CD14-positive monocyte (primary cell): ENCODE data around the gene TEKT4. TPM values are rescaled to one million over a fixed set of nuclear protein-coding genes. Genes with fewer than 3 reads are reported as not detected.
"Not testable (repeated sequence)": the region's sequence is repeated elsewhere in the genome, so short reads cannot be mapped to it uniquely, and the experiment has no call there.

ENCODE experiments used
- DNase-seq, 3 donors: peaks; one replicate each; pipeline ENCODE4 v3.0.0-alpha.2; 2011 to 2022
- H2AFZ ChIP-seq: 2 replicates; pipeline ENCODE4 v1.6.0; 2012; ENCODE audit warnings: mild to moderate bottlenecking, low read depth, low read length, inconsistent platforms; ENCODE audit not compliant: insufficient read depth, poor library complexity, severe bottlenecking
- H3K27ac ChIP-seq, 2 donors: 1 replicate in 1 of 2; 2 replicates in 1 of 2; pipeline ENCODE4 v1.5.1; 2012 to 2013; ENCODE audit warnings: low read length in 2 of 2, control low read depth in 1 of 2, inconsistent platforms in 1 of 2, low read depth in 1 of 2, mild to moderate bottlenecking in 1 of 2
- H3K27me3 ChIP-seq, 2 donors: one replicate each; pipeline versions ENCODE4 v1.6.0 to v1.6.1; 2011 to 2013; ENCODE audit warnings: low read length in 2 of 2; ENCODE audit not compliant: control insufficient read depth in 2 of 2, insufficient read depth in 2 of 2
- H3K36me3 ChIP-seq, 2 donors: replicated peaks in 1 of 2; 1 replicate in 1 of 2; 2 replicates in 1 of 2; pipeline versions ENCODE4 v1.5.1 to v1.6.1; 2012 to 2013; ENCODE audit warnings: low read length in 2 of 2, control low read depth in 1 of 2, inconsistent platforms in 1 of 2, mild to moderate bottlenecking in 1 of 2; ENCODE audit not compliant: insufficient read depth in 2 of 2, control insufficient read depth in 1 of 2
- H3K4me1 ChIP-seq, 2 donors: 1 replicate in 1 of 2; 2 replicates in 1 of 2; pipeline versions ENCODE4 v1.5.1 to v1.6.1; 2012 to 2013; ENCODE audit warnings: low read length in 2 of 2, control low read depth in 1 of 2, inconsistent platforms in 1 of 2, mild to moderate bottlenecking in 1 of 2, moderate library complexity in 1 of 2; ENCODE audit not compliant: insufficient read depth in 2 of 2, control insufficient read depth in 1 of 2
- H3K4me2 ChIP-seq: replicated peaks from 2 replicates; pipeline ENCODE3; 2012; ENCODE audit warnings: low read length, moderate library complexity, mild to moderate bottlenecking; ENCODE audit not compliant: poor library complexity, severe bottlenecking; ENCODE audit errors: extremely low read depth
- H3K4me3 ChIP-seq, 3 experiments: fragments of 200-600 bp in 1 of 3; sonication (generic) in 1 of 3; replicated peaks in 1 of 3; 1 replicate in 2 of 3; 2 replicates in 1 of 3; pipeline ENCODE4 v1.5.1; 2011 to 2013; ENCODE audit warnings: low read length in 3 of 3, mild to moderate bottlenecking in 3 of 3, control low read depth in 2 of 3, low read depth in 2 of 3, inconsistent platforms in 1 of 3, moderate library complexity in 1 of 3
- H3K79me2 ChIP-seq: 2 replicates; pipeline ENCODE4 v1.6.0; 2012; ENCODE audit warnings: mild to moderate bottlenecking, control low read depth, inconsistent platforms, low read length, moderate library complexity; ENCODE audit not compliant: insufficient read depth
- H3K9ac ChIP-seq: 2 replicates; pipeline ENCODE4 v1.6.0; 2017; ENCODE audit warnings: low read length, mild to moderate bottlenecking; ENCODE audit not compliant: insufficient read depth, poor library complexity, severe bottlenecking
- H3K9me3 ChIP-seq, 2 donors: replicated peaks in 1 of 2; 1 replicate in 1 of 2; 2 replicates in 1 of 2; pipeline versions ENCODE4 v1.5.1 to v1.6.1; 2012 to 2013; ENCODE audit warnings: low read length in 2 of 2, control low read depth in 1 of 2; ENCODE audit not compliant: control insufficient read depth in 1 of 2, insufficient read depth in 1 of 2
- H4K20me1 ChIP-seq: 2 replicates; pipeline ENCODE4 v1.6.0; 2012; ENCODE audit warnings: mild to moderate bottlenecking, low read length, control low read depth, moderate library complexity; ENCODE audit not compliant: insufficient read depth
- H3K27ac Mint-ChIP-seq, 7 donors: one replicate each; pipeline ENCODE4 v1.8.0; 2020; ENCODE audit warnings: mild to moderate bottlenecking in 7 of 7, mixed read lengths in 7 of 7, moderate library complexity in 6 of 7, inconsistent platforms in 2 of 7
- H3K27me3 Mint-ChIP-seq, 3 donors: one replicate each; pipeline ENCODE4 v1.8.0; 2021 to 2022; ENCODE audit warnings: low read depth in 3 of 3, mild to moderate bottlenecking in 3 of 3, mixed read lengths in 3 of 3, moderate library complexity in 3 of 3, inconsistent platforms in 1 of 3
- H3K36me3 Mint-ChIP-seq, 2 donors: one replicate each; pipeline ENCODE4 v1.8.0; 2020; ENCODE audit warnings: mixed read lengths in 2 of 2, inconsistent platforms in 1 of 2, mild to moderate bottlenecking in 1 of 2
- H3K4me1 Mint-ChIP-seq: one replicate; pipeline ENCODE4 v1.8.0; 2020; ENCODE audit warnings: mild to moderate bottlenecking, mixed read lengths
- H3K4me3 Mint-ChIP-seq, 2 donors: one replicate each; pipeline ENCODE4 v1.8.0; 2020; ENCODE audit warnings: mild to moderate bottlenecking in 2 of 2, mixed read lengths in 2 of 2, moderate library complexity in 1 of 2
- H3K9me3 Mint-ChIP-seq, 7 donors: one replicate each; pipeline ENCODE4 v1.8.0; 2020 to 2022; ENCODE audit warnings: mixed read lengths in 7 of 7, mild to moderate bottlenecking in 6 of 7, moderate library complexity in 6 of 7, inconsistent platforms in 2 of 7
- WGBS: methylation state at CpG from one replicate; pipeline ENCODE4 v1.1.5; 2013; ENCODE audit warnings: missing lambda C conversion rate; ENCODE audit not compliant: insufficient coverage; 5-methylcytosine and 5-hydroxymethylcytosine counted together
- intact Hi-C, 2 donors: fragments of 100-400 bp; cut with micrococcal nuclease; formaldehyde crosslinking; loops; one replicate each; pipeline versions ENCODE4 v1.15.0 to v1.15.1; 2023
- polyA minus RNA-seq: library from RNA; depleted of rRNA, polyadenylated mRNA; stranded (reverse); fragments of >200 nt; gene quantifications from 2 replicates; pipeline ENCODE4 v1.2.3, GENCODE V29; 2012
- polyA plus RNA-seq, 3 donors: library from polyadenylated mRNA; depleted of rRNA in 1 of 3; unstranded in 2 of 3; stranded (reverse) in 1 of 3; fragments of 300-500 nt in 2 of 3; fragments of >200 nt in 1 of 3; fragmentation: Illumina TruSeq in 2 of 3; gene quantifications; 1 replicate in 2 of 3; 2 replicates in 1 of 3; pipeline ENCODE4 v1.2.3, GENCODE V29; 2012 to 2021
- total RNA-seq, 12 experiments: library from RNA in 1 of 12; stranded (reverse) in 1 of 12; fragments of 120-200 nt in 1 of 12; gene quantifications; one replicate each; pipeline ENCODE4 v1.2.4 and lab custom pipeline; 2013 to 2026; ENCODE audit warnings: mixed read lengths in 6 of 12, inconsistent platforms in 1 of 12
- TF ChIP-seq, protein P1 (sequence below): fragments of 200-600 bp; IDR thresholded peaks from one replicate; pipeline ENCODE4 v1.8.0; 2022; ENCODE audit warnings: antibody characterized with exemption, mild to moderate bottlenecking

The TEKT4 gene, protein sequence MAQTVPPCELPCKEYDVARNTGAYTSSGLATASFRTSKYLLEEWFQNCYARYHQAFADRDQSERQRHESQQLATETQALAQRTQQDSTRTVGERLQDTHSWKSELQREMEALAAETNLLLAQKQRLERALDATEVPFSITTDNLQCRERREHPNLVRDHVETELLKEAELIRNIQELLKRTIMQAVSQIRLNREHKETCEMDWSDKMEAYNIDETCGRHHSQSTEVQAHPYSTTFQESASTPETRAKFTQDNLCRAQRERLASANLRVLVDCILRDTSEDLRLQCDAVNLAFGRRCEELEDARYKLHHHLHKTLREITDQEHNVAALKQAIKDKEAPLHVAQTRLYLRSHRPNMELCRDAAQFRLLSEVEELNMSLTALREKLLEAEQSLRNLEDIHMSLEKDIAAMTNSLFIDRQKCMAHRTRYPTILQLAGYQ
- not detected for total RNA-seq (2013)
- polyA plus RNA-seq (not detected), polyA minus RNA-seq (not detected in 2 replicates), total RNA-seq (lab: John Stamatoyannopoulos, UW) (0 to 0.23 (median 0.03) reads per million in 11 experiments)

DNA sequence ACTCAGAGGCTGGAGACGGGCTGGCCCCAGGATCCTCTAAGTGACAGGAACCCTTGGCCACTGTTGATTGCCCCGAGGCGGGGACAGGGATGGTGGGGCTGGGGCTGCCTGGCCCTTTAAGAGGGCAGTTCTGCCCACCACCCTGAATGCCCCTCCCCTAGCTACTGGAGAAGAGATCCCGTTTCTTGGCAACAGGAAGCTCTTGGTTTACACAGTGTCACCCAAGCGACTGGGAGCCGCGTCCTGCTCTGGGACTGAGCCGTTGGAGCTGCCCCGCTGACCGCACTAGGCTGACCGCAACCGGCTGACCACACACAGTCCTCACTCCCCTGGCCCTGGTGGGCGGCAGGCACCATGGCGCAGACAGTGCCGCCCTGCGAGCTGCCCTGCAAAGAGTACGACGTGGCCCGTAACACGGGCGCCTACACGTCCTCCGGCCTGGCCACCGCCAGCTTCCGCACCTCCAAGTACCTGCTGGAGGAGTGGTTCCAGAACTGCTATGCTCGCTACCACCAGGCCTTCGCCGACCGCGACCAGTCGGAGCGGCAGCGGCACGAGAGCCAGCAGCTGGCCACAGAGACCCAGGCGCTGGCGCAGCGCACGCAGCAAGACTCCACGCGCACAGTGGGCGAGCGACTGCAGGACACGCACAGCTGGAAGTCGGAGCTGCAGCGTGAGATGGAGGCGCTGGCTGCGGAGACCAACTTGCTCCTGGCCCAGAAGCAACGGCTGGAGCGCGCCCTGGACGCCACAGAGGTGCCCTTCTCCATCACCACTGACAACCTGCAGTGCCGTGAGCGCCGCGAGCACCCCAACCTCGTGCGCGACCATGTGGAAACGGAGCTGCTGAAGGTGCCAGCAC, at the start of gene TEKT4:
Gene TEKT4 (plus strand): TSS at position 205 of the 862 bp plus-strand sequence. CDS start 150 bp downstream, at position 355.
- intact Hi-C loops: no loop called here
- H3K27ac Mint-ChIP-seq: peak within 1 kb of the TSS in 1 of 7 donors; percentile 28

DNA sequence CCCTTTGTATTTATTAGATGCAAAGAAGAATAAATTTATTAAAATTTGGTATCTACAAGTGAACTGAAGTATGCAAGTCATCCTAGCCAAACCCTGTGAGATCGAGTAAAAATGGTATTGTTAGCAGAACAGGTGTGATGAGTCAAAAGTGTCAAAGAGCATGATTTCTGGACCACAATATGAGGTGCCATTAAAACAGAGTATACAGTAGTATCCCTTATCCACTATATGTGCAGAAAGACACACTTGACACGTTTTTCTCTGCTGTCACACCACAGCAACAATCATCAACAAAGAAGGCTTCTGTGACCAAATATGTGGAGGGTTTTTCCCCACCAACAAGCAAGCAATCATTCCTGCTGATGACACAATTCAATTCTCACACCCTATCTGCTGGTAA, 32.0 kb upstream of the TEKT4 start:
- H4K20me1 ChIP-seq, H3K79me2 ChIP-seq, H3K4me1 Mint-ChIP-seq, H3K9ac ChIP-seq, H3K4me3 Mint-ChIP-seq, H3K36me3 Mint-ChIP-seq, H3K4me1 ChIP-seq, H3K9me3 ChIP-seq, H3K27ac Mint-ChIP-seq, H3K9me3 Mint-ChIP-seq, H3K4me2 ChIP-seq, H3K27ac ChIP-seq, intact Hi-C loops, DNase-seq, H3K4me3 ChIP-seq, H2AFZ ChIP-seq, H3K27me3 ChIP-seq, H3K27me3 Mint-ChIP-seq, H3K36me3 ChIP-seq: not testable (repeated sequence)
- no CpG with 5 or more reads among the region's 2 CpGs for WGBS

More for the DNA sequence above, at the start of gene TEKT4:
- 46% methylated on average over 59 of the region's 59 CpGs for WGBS
- TF ChIP-seq, protein P1, sequence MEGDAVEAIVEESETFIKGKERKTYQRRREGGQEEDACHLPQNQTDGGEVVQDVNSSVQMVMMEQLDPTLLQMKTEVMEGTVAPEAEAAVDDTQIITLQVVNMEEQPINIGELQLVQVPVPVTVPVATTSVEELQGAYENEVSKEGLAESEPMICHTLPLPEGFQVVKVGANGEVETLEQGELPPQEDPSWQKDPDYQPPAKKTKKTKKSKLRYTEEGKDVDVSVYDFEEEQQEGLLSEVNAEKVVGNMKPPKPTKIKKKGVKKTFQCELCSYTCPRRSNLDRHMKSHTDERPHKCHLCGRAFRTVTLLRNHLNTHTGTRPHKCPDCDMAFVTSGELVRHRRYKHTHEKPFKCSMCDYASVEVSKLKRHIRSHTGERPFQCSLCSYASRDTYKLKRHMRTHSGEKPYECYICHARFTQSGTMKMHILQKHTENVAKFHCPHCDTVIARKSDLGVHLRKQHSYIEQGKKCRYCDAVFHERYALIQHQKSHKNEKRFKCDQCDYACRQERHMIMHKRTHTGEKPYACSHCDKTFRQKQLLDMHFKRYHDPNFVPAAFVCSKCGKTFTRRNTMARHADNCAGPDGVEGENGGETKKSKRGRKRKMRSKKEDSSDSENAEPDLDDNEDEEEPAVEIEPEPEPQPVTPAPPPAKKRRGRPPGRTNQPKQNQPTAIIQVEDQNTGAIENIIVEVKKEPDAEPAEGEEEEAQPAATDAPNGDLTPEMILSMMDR: no peak
- Histone ChIP-seq H3K27ac (no peak within 1 kb of the TSS), H2AFZ (no peak within 1 kb of the TSS), H3K27me3 (no peaks in the 10 kb centered on the region), H3K4me2 (no peak within 1 kb of the TSS), H3K9me3 (no peaks in the 10 kb centered on the region), H3K4me3 (no peak within 1 kb of the TSS), H3K79me2 (no peaks in the 10 kb centered on the region), H3K36me3 (no peaks in the 10 kb centered on the region), H4K20me1 (no peaks in the 10 kb centered on the region), H3K4me1 (no peaks in the 10 kb centered on the region), H3K9ac (no peak within 1 kb of the TSS)
- no peaks in the 10 kb centered on the region for H3K4me1 Mint-ChIP-seq
- peak within 1 kb of the TSS in 1 of 2 donors; percentile 46 for H3K4me3 Mint-ChIP-seq
- DNase-seq: no peak
- peaks cover 0 to 2% (median 0%) of the 10 kb centered on the region in 7 donors for H3K9me3 Mint-ChIP-seq
- no peaks in the 10 kb centered on the region for H3K36me3 Mint-ChIP-seq
- peaks cover 3 to 29% (median 10%) of the 10 kb centered on the region in 3 donors for H3K27me3 Mint-ChIP-seq

DNA sequence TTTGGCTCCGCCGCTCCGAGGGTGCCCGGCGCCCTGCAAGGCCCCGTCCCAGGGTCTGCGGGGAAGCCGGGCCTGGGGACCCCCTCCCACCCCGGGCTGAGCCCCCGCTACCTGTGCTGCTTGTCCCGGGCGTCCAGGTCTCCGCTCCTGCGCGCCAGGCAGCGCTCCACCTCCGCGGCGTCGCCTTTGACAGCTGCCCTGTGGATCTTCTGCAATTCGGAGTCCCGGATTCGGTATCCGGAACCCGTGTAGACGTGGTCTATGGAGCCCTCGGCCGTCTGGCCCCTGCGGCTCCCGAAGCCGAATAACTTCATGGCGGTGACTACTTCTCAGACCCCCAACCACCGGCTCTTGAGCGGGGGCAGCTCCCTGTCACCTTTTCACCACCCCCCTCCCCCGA, 14.4 kb upstream of the TEKT4 start:
- H3K4me1 Mint-ChIP-seq, H3K79me2 ChIP-seq, H2AFZ ChIP-seq, H3K4me1 ChIP-seq, DNase-seq, intact Hi-C loops, H3K27ac ChIP-seq, H3K4me2 ChIP-seq, H3K9me3 Mint-ChIP-seq, H3K4me3 ChIP-seq, H4K20me1 ChIP-seq, H3K36me3 Mint-ChIP-seq, H3K36me3 ChIP-seq, H3K27ac Mint-ChIP-seq, H3K9me3 ChIP-seq, H3K9ac ChIP-seq: not testable (repeated sequence)
- WGBS: 2% methylated on average over 29 of the region's 35 CpGs
- H3K4me3 Mint-ChIP-seq: peak overlapping the region in 1 of 2 donors; percentile 79
- H3K27me3 ChIP-seq: peaks cover 14 to 38% of the 10 kb centered on the region in 2 donors
- peaks cover 40 to 57% (median 42%) of the 10 kb centered on the region in 3 donors for H3K27me3 Mint-ChIP-seq
